Measurements from ENCODE around the gene MRPS26. TPM values are rescaled to one million over a fixed set of nuclear protein-coding genes. Genes with fewer than 3 reads are reported as not detected.
A peak's percentile ranks its signal among the peaks of the same experiment; 100 is the strongest.
"Not testable (repeated sequence)": the region's sequence is repeated elsewhere in the genome, so short reads cannot be mapped to it uniquely, and the experiment has no call there.

MRPS26 gene
- total and polyA plus RNA-seq, 2 of the 13 experiments (the other 11 are each of a cell fraction or from before 2014, with no cell fraction given), result 89.8 to 187 TPM

DNA sequence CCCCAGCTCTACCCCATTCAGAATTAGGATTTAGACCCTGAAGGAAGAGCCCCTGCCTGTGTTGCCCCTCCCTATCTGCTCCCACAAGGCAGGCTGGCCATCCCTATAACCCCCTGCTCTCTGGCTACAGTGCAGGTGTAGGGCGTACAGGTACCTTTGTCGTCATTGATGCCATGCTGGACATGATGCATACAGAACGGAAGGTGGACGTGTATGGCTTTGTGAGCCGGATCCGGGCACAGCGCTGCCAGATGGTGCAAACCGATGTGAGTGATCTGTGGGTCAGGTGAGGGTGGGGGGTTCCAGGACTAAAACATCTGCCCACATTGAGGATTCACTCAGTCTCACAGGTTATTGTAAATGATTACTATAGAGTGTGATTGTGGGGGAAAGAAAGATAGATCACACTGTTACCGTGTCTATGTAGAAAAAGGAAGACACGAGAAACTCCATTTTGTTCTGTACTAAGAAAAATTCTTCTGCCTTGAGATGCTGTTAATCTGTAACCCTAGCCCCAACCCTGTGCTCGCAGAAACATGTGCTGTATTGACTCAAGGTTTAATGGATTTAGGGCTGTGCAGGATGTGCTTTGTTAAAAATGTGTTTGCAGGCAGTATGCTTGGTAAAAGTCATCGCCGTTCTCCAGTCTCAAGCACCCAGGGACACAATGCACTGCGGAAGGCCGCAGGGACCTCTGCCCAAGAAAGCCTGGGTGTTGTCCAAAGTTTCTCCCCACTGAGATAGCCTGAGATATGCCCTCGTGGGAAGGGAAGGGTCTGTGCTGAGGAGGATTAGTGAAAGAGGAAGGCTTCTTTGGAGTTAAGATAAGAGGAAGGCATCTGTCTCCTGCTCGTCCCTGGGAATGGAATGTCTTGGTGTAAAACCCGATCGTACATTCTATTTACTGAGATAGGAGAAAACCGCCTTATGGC is 23.0 kb upstream of the MRPS26 start (continued):
- TF ChIP-seq, protein P1, sequence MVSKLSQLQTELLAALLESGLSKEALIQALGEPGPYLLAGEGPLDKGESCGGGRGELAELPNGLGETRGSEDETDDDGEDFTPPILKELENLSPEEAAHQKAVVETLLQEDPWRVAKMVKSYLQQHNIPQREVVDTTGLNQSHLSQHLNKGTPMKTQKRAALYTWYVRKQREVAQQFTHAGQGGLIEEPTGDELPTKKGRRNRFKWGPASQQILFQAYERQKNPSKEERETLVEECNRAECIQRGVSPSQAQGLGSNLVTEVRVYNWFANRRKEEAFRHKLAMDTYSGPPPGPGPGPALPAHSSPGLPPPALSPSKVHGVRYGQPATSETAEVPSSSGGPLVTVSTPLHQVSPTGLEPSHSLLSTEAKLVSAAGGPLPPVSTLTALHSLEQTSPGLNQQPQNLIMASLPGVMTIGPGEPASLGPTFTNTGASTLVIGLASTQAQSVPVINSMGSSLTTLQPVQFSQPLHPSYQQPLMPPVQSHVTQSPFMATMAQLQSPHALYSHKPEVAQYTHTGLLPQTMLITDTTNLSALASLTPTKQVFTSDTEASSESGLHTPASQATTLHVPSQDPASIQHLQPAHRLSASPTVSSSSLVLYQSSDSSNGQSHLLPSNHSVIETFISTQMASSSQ (IDR thresholded peaks at IDR 0.05; ENCODE audit: low read depth), result not testable (repeated sequence)
- TF ChIP-seq, protein P1 (CRISPR knock-in tag; IDR thresholded peaks at IDR 0.05; ENCODE audit: borderline replicate concordance), result peak; percentile 36; the same call in 1 of the 2 replicates
- TF ChIP-seq ZNF891 (CRISPR knock-in tag; IDR thresholded peaks at IDR 0.05) (0 out of 2 replicates have a peak, but pooled peaks have one; percentile 49), ZNF383 (CRISPR knock-in tag; IDR thresholded peaks at IDR 0.05; ENCODE audit: borderline replicate concordance) (0 out of 2 replicates have a peak, but pooled peaks have one; percentile 53), TEAD3 (CRISPR knock-in tag; optimal IDR thresholded peaks at IDR 0.05; ENCODE audit: borderline replicate concordance) (peak; percentile 41), ZNF274 (CRISPR knock-in tag; IDR thresholded peaks at IDR 0.05) (0 out of 2 replicates have a peak, but pooled peaks have one; percentile 28)
- TF ChIP-seq, protein P2, sequence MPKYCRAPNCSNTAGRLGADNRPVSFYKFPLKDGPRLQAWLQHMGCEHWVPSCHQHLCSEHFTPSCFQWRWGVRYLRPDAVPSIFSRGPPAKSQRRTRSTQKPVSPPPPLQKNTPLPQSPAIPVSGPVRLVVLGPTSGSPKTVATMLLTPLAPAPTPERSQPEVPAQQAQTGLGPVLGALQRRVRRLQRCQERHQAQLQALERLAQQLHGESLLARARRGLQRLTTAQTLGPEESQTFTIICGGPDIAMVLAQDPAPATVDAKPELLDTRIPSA (CRISPR knock-in tag; IDR thresholded peaks at IDR 0.05; ENCODE audit: borderline replicate concordance), result 0 out of 2 replicates have a peak, but pooled peaks have one; percentile 22
- TF ChIP-seq, protein P3, sequence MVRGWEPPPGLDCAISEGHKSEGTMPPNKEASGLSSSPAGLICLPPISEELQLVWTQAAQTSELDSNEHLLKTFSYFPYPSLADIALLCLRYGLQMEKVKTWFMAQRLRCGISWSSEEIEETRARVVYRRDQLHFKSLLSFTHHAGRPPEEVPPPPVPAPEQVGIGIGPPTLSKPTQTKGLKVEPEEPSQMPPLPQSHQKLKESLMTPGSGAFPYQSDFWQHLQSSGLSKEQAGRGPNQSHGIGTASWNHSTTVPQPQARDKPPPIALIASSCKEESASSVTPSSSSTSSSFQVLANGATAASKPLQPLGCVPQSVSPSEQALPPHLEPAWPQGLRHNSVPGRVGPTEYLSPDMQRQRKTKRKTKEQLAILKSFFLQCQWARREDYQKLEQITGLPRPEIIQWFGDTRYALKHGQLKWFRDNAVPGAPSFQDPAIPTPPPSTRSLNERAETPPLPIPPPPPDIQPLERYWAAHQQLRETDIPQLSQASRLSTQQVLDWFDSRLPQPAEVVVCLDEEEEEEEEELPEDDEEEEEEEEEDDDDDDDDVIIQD (CRISPR knock-in tag; IDR thresholded peaks at IDR 0.05; ENCODE audit: low read depth), result 0 out of 2 replicates have a peak, but pooled peaks have one; percentile 28
